HG03460 (cell line): ENCODE results near the gene PFN4.

Experiments used
- ATAC-seq: cut with Tn5 transposase; IDR thresholded peaks from one replicate; pipeline ENCODE4 v1.9.1; 2021; ENCODE audit not compliant: unreplicated experiment

PFN4 gene

GRCh38 chr2:24082787-24083566, 40.2 kb downstream of the PFN4 start:
- ATAC-seq: no peak

DNA sequence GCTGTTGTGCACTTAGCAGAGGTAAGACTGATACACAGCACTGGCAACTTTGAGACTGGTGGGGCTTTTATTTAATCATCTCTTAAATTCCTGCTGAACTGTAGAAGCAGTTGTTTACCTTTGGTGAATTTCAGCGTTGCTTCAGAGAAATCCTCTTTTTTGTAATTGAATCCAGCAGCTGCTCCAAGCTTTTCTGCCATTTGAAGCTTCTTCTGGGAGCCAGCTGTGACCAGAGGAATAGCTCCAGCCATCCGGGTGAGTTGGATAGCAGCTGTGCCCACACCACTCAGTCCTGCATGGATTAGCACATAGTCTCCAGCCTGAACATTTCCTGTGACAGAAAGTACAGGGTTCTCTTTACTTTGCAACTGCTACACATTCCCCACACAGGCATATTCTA, 42.4 kb downstream of the PFN4 start:
- ATAC-seq: no peak

DNA sequence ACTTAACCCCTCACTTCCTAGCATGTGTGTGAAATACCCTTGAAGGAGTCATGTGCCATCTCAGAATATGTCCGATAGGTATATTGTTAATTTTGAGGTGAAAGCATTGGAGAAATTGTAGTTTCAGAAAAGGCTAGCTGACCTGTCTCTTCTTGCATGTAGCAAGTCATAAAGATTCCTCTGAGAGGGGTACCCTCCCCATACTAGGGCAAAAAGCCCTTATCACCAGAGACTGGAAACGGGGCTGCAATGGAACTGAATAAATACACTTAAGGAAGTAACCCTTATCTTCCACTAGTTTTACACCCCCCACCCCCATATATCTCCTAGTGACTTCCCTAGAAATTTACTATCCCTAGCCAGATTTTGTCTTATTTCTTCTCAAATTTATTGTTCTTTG, 45.3 kb downstream of the PFN4 start:
- no peak for ATAC-seq

- no peak for ATAC-seq
Measured at GRCh38 chr2:24077535-24077877, 45.6 kb downstream of the PFN4 start.

GRCh38 chr2:24076849-24077534, 46.1 kb downstream of the PFN4 start:
- ATAC-seq: peak; percentile 1

- peak; percentile 90 for ATAC-seq
Measured at GRCh38 chr2:24075915-24076848, 47.0 kb downstream of the PFN4 start, which contains the start of gene SF3B6. TSS of gene SF3B6 (minus strand) at chr2:24076326. CDS start at chr2:24076229, 97 bp downstream.

DNA sequence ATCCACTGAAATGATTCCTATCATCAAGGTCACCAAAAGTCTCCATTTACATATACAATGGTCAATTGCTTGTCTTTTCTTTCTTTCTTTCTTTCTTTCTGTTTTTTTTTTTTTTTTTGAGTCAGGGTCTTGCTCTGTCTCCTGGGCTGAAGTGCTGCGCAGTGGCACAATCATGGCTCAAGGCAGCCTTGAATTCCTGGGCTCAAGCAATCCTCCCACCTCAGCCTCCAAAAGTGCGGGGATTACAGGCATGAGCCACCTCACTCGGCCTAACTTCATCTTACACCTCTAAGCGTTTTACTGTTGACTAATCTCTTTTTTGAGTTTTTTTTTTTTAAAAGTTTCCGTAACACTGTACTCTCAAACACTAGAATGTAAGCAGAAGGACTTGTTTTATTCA, 47.9 kb downstream of the PFN4 start:
- no peak for ATAC-seq

- no peak for ATAC-seq
Measured at GRCh38 chr2:24073816-24074215, 49.3 kb downstream of the PFN4 start.

- ATAC-seq: no peak
Measured at GRCh38 chr2:24072259-24072658, 50.9 kb downstream of the PFN4 start.

GRCh38 chr2:24065341-24065740, 57.8 kb downstream of the PFN4 start:
- no peak for ATAC-seq
